T-helper 2 cell treated with Interferon-gamma antibody and Interleukin-4, amounts not matched to agents 5 μg/mL and 100 μg/mL, for 36 hours (primary cell): ENCODE data around the gene OXSR1.
"Not testable (repeated sequence)": the region's sequence is repeated elsewhere in the genome, so short reads cannot be mapped to it uniquely, and the experiment has no call there.

Experiments
- DNase-seq: peaks from one replicate; pipeline ENCODE4 v3.0.0; 2021; ENCODE audit warnings: low spot score
- H3K27ac Mint-ChIP-seq: one replicate; pipeline ENCODE4 v1.8.0; 2021; ENCODE audit warnings: mild to moderate bottlenecking, mixed read lengths
- H3K27me3 Mint-ChIP-seq: one replicate; pipeline ENCODE4 v1.8.0; 2021; ENCODE audit warnings: low read depth, mixed read lengths
- H3K36me3 Mint-ChIP-seq: one replicate; pipeline ENCODE4 v1.8.0; 2021; ENCODE audit warnings: low read depth, mixed read lengths
- H3K4me1 Mint-ChIP-seq: one replicate; pipeline ENCODE4 v1.8.0; 2021; ENCODE audit warnings: low read depth, mixed read lengths
- H3K4me3 Mint-ChIP-seq: one replicate; pipeline ENCODE4 v1.8.0; 2022; ENCODE audit warnings: mild to moderate bottlenecking, moderate library complexity, mixed read lengths
- H3K9me3 Mint-ChIP-seq: one replicate; pipeline ENCODE4 v1.8.0; 2021; ENCODE audit warnings: mixed read lengths

OXSR1 gene

GRCh38 chr3:38135621-38136277 lies 29.6 kb upstream of the OXSR1 start:
- H3K27me3 Mint-ChIP-seq, DNase-seq, H3K9me3 Mint-ChIP-seq: not testable (repeated sequence)
- peaks cover 51% of the 10 kb centered on the region for H3K4me1 Mint-ChIP-seq
- H3K4me3 Mint-ChIP-seq, result peak overlapping the region; percentile 91
- peaks cover 50% of the 10 kb centered on the region for H3K36me3 Mint-ChIP-seq
- peak overlapping the region; percentile 93 for H3K27ac Mint-ChIP-seq

DNA sequence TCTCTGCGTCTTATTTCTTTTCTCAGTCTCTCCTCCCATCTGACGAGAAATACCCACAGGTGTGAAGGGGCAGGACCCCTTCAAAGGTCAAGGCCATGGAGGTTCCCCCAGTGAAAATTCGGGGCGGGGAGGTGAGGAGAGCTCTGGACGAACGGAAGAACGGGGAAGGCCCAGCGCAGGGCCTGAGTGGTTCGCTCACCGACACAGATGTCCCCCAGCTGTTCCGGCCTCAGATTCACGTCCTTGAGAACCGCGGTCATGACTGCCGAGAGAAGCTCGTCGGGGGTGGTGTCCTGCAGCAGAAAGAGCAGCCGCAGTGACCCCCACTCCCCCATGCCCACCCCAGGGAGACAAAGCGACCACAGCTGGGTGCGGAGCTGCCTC lies 29.0 kb upstream of the OXSR1 start:
- Mint-ChIP-seq H3K4me1 (peaks cover 52% of the 10 kb centered on the region), H3K36me3 (peaks cover 52% of the 10 kb centered on the region)

DNA sequence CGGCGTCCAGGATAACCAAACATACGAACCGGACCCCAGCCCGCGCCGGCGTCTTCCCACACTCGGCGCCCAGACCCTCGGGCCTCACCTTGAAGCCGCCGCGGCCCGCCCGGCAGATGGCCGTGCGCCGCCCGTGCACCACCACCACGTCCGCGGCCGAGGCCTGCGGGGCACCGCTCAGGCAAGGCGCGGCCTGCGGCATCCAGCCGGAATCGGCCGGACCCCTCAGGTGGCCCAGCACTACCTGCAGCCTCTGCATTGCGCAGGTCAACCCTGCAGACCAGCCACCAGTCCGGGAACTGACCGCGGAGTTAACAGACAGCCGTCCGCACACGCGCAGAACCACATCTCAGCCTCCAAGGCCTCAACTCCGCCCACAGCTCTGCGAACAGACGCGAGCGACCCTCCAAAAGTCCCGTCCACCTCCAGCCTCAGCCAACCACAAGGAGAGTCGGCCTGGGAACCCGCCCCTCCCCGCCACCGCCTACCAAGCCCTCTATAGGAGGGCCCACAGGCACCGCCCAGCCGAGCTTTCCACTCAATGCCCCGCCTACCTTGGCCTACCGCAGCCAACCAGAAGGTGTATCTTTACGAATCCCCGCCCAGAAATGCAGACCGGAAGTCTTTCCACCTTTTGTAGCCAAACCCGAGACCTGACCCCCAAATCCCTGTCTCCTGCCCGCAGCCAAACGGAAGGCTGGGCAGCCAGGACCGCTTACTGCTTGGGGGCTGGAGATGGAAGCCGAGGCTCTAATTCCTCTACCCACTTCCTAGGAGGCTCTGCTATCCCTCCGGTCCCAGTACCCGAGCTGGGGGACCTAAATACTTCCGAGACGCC lies 28.3 kb upstream of the OXSR1 start, which contains the start of gene ACAA1:
TSS of gene ACAA1 (minus strand) at position 351 of the 838 bp plus-strand sequence. CDS start at position 259, 92 bp downstream.
- no peaks in the 10 kb centered on the region for H3K27me3 Mint-ChIP-seq
- H3K4me3 Mint-ChIP-seq, result peak within 1 kb of the TSS; percentile 91
- peaks cover 52% of the 10 kb centered on the region for H3K4me1 Mint-ChIP-seq
- peak; percentile 97 for DNase-seq
- H3K27ac Mint-ChIP-seq, result peak within 1 kb of the TSS; percentile 97
- no peaks in the 10 kb centered on the region for H3K9me3 Mint-ChIP-seq
- peaks cover 49% of the 10 kb centered on the region for H3K36me3 Mint-ChIP-seq

More for the DNA sequence above, 29.0 kb upstream of the OXSR1 start:
- Mint-ChIP-seq H3K4me3 (peak overlapping the region; percentile 91), H3K27me3 (no peaks in the 10 kb centered on the region), H3K9me3 (no peaks in the 10 kb centered on the region), H3K27ac (peak overlapping the region; percentile 93)
- no peak for DNase-seq

DNA sequence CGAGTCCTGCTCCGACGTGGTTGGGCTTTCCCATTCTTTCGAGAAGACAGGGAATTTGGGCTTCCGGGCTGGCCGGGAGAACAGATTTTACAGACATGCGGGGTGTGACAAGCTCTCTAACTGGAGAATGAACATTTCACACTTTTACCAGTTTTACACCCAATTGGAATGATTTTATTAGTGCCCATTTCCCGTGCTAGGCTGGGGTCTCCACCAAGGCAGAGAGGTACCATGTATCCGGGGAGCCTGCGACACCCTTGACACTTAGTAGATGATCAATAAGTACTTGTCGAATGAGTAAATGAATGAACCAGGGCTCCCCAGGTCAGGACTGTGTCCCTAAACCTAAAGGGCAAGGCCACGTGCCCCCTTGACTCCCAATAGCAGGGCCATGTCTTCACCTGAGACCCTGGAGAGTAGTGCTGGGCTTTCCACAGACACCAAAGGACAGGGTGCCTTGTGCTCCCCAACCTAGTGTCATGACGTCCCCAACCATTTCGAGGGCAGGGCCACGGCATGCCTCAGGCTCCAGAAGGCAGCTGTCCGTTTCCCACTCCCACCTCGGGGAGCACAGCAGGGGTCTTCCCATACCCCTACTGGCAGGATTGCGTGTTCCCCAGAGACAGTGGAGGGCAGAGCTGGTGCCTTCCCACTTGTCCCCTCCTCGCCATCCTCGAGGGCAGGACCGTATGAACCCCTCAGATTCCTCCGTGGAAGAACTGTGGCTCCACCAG lies 27.6 kb upstream of the OXSR1 start:
- H3K4me3 Mint-ChIP-seq, result peak overlapping the region; percentile 91
- no peaks in the 10 kb centered on the region for H3K9me3 Mint-ChIP-seq
- H3K27ac Mint-ChIP-seq, result peak overlapping the region; percentile 97
- H3K36me3 Mint-ChIP-seq, result peaks cover 49% of the 10 kb centered on the region
- DNase-seq, result peak; percentile 26
- no peaks in the 10 kb centered on the region for H3K27me3 Mint-ChIP-seq
- peaks cover 51% of the 10 kb centered on the region for H3K4me1 Mint-ChIP-seq

GRCh38 chr3:38138349-38139190 lies 26.8 kb upstream of the OXSR1 start, which contains the start of gene MYD88:
Gene MYD88 (plus strand): TSS chr3:38138661. CDS start chr3:38138701, 40 bp downstream.
- Mint-ChIP-seq H3K4me1 (peaks cover 44% of the 10 kb centered on the region), H3K27ac (peak within 1 kb of the TSS; percentile 97), H3K9me3 (no peaks in the 10 kb centered on the region), H3K36me3 (peaks cover 46% of the 10 kb centered on the region), H3K4me3 (peak within 1 kb of the TSS; percentile 91), H3K27me3 (no peaks in the 10 kb centered on the region)
- peak; percentile 80 for DNase-seq

GRCh38 chr3:38139191-38139590 lies 26.1 kb upstream of the OXSR1 start:
- H3K27ac Mint-ChIP-seq, result peak overlapping the region; percentile 97
- H3K36me3 Mint-ChIP-seq, result peaks cover 41% of the 10 kb centered on the region
- peak overlapping the region; percentile 91 for H3K4me3 Mint-ChIP-seq
- H3K9me3 Mint-ChIP-seq, result no peaks in the 10 kb centered on the region
- H3K4me1 Mint-ChIP-seq, result peaks cover 43% of the 10 kb centered on the region
- no peaks in the 10 kb centered on the region for H3K27me3 Mint-ChIP-seq
- no peak for DNase-seq

DNA sequence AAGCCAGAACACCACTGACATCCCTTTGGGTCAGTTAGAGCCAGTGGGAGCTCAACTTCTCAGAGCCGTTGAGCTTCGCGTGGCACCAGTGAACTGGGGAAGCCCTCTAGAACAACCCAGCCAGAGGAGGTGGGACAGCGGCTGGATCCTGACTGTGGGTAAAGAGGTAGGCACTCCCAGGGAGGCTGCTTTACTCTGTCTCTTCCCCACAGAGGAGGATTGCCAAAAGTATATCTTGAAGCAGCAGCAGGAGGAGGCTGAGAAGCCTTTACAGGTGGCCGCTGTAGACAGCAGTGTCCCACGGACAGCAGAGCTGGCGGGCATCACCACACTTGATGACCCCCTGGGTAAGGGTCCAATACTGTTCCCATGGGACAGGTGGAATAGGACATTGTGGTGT lies 25.7 kb upstream of the OXSR1 start:
- peak overlapping the region; percentile 97 for H3K27ac Mint-ChIP-seq
- H3K27me3 Mint-ChIP-seq, result no peaks in the 10 kb centered on the region
- H3K4me3 Mint-ChIP-seq, result peak overlapping the region; percentile 91
- no peak for DNase-seq
- H3K4me1 Mint-ChIP-seq, result peaks cover 40% of the 10 kb centered on the region
- H3K9me3 Mint-ChIP-seq, result no peaks in the 10 kb centered on the region
- H3K36me3 Mint-ChIP-seq, result peaks cover 38% of the 10 kb centered on the region

- peaks cover 32% of the 10 kb centered on the region for H3K36me3 Mint-ChIP-seq
- DNase-seq, result no peak
- H3K27me3 Mint-ChIP-seq, result peaks cover 2% of the 10 kb centered on the region
- no peak overlapping the region for H3K27ac Mint-ChIP-seq
- H3K9me3 Mint-ChIP-seq, result peaks cover 4% of the 10 kb centered on the region
- peaks cover 33% of the 10 kb centered on the region for H3K4me1 Mint-ChIP-seq
- H3K4me3 Mint-ChIP-seq, result peak overlapping the region; percentile 91
These were observed 24.8 kb upstream of the OXSR1 start for GRCh38 chr3:38140326-38141172.

DNA sequence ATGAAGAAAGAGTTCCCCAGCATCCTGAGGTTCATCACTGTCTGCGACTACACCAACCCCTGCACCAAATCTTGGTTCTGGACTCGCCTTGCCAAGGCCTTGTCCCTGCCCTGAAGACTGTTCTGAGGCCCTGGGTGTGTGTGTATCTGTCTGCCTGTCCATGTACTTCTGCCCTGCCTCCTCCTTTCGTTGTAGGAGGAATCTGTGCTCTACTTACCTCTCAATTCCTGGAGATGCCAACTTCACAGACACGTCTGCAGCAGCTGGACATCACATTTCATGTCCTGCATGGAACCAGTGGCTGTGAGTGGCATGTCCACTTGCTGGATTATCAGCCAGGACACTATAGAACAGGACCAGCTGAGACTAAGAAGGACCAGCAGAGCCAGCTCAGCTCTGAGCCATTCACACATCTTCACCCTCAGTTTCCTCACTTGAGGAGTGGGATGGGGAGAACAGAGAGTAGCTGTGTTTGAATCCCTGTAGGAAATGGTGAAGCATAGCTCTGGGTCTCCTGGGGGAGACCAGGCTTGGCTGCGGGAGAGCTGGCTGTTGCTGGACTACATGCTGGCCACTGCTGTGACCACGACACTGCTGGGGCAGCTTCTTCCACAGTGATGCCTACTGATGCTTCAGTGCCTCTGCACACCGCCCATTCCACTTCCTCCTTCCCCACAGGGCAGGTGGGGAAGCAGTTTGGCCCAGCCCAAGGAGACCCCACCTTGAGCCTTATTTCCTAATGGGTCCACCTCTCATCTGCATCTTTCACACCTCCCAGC lies 24.0 kb upstream of the OXSR1 start:
- Mint-ChIP-seq H3K27me3 (peaks cover 9% of the 10 kb centered on the region), H3K27ac (peak overlapping the region; percentile 43), H3K4me3 (peak overlapping the region; percentile 67), H3K36me3 (peaks cover 29% of the 10 kb centered on the region), H3K4me1 (peaks cover 25% of the 10 kb centered on the region), H3K9me3 (peaks cover 11% of the 10 kb centered on the region)
- DNase-seq, result no peak

- peaks cover 17% of the 10 kb centered on the region for H3K9me3 Mint-ChIP-seq
- H3K4me1 Mint-ChIP-seq, result peaks cover 25% of the 10 kb centered on the region
- no peak overlapping the region for H3K27ac Mint-ChIP-seq
- peaks cover 9% of the 10 kb centered on the region for H3K27me3 Mint-ChIP-seq
- no peak for DNase-seq
- H3K36me3 Mint-ChIP-seq, result peaks cover 32% of the 10 kb centered on the region
- no peak overlapping the region for H3K4me3 Mint-ChIP-seq
These were observed 23.4 kb upstream of the OXSR1 start for GRCh38 chr3:38141952-38142273.

DNA sequence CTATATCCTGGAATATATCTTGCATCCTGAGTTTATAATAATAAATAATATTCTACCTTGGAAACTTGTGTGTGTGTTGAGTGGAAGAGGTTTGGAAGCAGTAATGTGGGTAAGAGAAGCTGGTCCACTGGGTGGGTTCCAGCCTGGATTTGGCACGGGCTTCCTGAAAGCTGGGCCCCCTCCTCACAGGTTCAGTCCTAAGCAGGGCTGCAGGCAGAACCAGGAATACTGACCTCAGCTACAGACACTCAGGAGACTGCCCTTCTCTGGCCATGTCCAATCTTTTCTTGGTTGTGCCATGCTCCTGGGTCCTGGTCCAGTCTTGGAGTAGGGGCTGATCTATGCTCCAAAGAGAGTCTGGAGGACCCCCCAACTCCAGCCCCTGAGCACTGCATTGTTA lies 22.4 kb upstream of the OXSR1 start:
- no peak for DNase-seq
- no peak overlapping the region for H3K27ac Mint-ChIP-seq
- H3K27me3 Mint-ChIP-seq, result peaks cover 9% of the 10 kb centered on the region
- peaks cover 21% of the 10 kb centered on the region for H3K4me1 Mint-ChIP-seq
- H3K9me3 Mint-ChIP-seq, result peaks cover 27% of the 10 kb centered on the region
- H3K36me3 Mint-ChIP-seq, result peaks cover 35% of the 10 kb centered on the region
- no peak overlapping the region for H3K4me3 Mint-ChIP-seq

DNA sequence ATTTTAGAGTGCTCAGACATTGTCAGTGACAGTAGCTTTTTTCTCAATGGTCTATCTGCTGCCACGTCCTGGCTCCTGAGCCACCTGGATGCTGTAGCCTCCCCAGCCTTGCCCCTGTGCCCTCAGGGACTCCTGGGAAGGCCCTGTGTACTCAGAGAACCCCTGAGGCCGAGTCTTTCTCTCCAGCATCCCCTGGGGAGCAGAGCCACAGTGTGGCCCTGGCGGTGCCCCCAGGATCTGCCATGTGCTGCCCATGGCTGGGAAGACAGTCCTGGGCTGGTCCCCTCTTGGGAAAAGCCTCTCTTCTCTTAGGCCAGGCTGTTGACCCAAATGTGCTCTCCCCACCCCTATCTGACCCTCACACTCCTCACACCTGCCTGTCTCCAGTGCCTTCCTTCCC lies 21.8 kb upstream of the OXSR1 start:
- no peak overlapping the region for H3K27ac Mint-ChIP-seq
- peaks cover 27% of the 10 kb centered on the region for H3K9me3 Mint-ChIP-seq
- peaks cover 9% of the 10 kb centered on the region for H3K27me3 Mint-ChIP-seq
- peaks cover 35% of the 10 kb centered on the region for H3K36me3 Mint-ChIP-seq
- H3K4me3 Mint-ChIP-seq, result no peak overlapping the region
- DNase-seq, result no peak
- H3K4me1 Mint-ChIP-seq, result peaks cover 17% of the 10 kb centered on the region
